Neural progenitor cell (in vitro differentiated cells): ENCODE data around the gene PODN. TPM values are rescaled to one million over a fixed set of nuclear protein-coding genes. Genes with fewer than 3 reads are reported as not detected.

Experiments
- DNase-seq: peaks from one replicate; pipeline ENCODE4 v3.0.0-alpha.2; 2016; ENCODE audit warnings: low spot score
- H2AFZ ChIP-seq: fragments of 200-600 bp; sonication (generic); replicated peaks from 2 replicates; pipeline ENCODE4 v1.6.1; 2016; ENCODE audit warnings: antibody characterized with exemption
- H3F3A ChIP-seq: fragments of 200-600 bp; sonication (generic); 2 replicates; pipeline ENCODE4 v1.6.1; 2016; ENCODE audit warnings: antibody characterized with exemption, low read depth
- H3K27ac ChIP-seq: fragments of 200-600 bp; sonication (generic); 2 replicates; pipeline ENCODE4 v1.5.1; 2016; ENCODE audit warnings: mild to moderate bottlenecking
- H3K27me3 ChIP-seq: fragments of 200-600 bp; sonication (generic); 2 replicates; pipeline ENCODE4 v1.6.1; 2016; ENCODE audit warnings: mild to moderate bottlenecking, moderate library complexity
- H3K36me3 ChIP-seq: fragments of 200-600 bp; sonication (generic); 2 replicates; pipeline ENCODE4 v1.5.1; 2016
- H3K4me1 ChIP-seq: fragments of 200-600 bp; sonication (generic); 2 replicates; pipeline ENCODE4 v1.6.1; 2016; ENCODE audit warnings: mixed run types
- H3K4me2 ChIP-seq: fragments of 200-600 bp; sonication (generic); 2 replicates; pipeline ENCODE4 v1.6.1; 2016
- H3K4me3 ChIP-seq: fragments of 200-600 bp; sonication (generic); 2 replicates; pipeline ENCODE4 v1.5.1; 2016
- H3K79me2 ChIP-seq: fragments of 200-600 bp; sonication (generic); 2 replicates; pipeline ENCODE4 v1.6.1; 2016; ENCODE audit warnings: low read depth
- H3K9ac ChIP-seq: fragments of 200-600 bp; sonication (generic); 2 replicates; pipeline ENCODE4 v1.6.1; 2016
- H3K9me3 ChIP-seq: fragments of 200-600 bp; sonication (generic); 2 replicates; pipeline ENCODE4 v1.5.1; 2016; ENCODE audit warnings: low read depth
- H4K20me1 ChIP-seq: fragments of 200-600 bp; sonication (generic); 2 replicates; pipeline ENCODE4 v1.6.1; 2016; ENCODE audit warnings: low read depth
- H3K27ac Mint-ChIP-seq: 3 replicates; pipeline ENCODE4 v1.8.0; 2021; ENCODE audit warnings: mixed read lengths
- H3K27me3 Mint-ChIP-seq: 2 replicates; pipeline ENCODE4 v1.8.0; 2022; ENCODE audit warnings: low read depth, mild to moderate bottlenecking, inconsistent platforms, moderate library complexity, mixed read lengths; ENCODE audit not compliant: insufficient read depth
- H3K36me3 Mint-ChIP-seq: 3 replicates; pipeline ENCODE4 v1.8.0; 2021; ENCODE audit warnings: mixed read lengths
- H3K4me1 Mint-ChIP-seq: 3 replicates; pipeline ENCODE4 v1.8.0; 2021; ENCODE audit warnings: mixed read lengths
- H3K4me3 Mint-ChIP-seq: 3 replicates; pipeline ENCODE4 v1.8.0; 2021; ENCODE audit warnings: mild to moderate bottlenecking, moderate library complexity, mixed read lengths
- H3K9me3 Mint-ChIP-seq: 3 replicates; pipeline ENCODE4 v1.8.0; 2020; ENCODE audit warnings: mixed read lengths
- CTCF ChIP-seq: fragments of 200-600 bp; sonication (generic); IDR thresholded peaks from 2 replicates; pipeline ENCODE4 v1.5.1; 2017; ENCODE audit warnings: antibody characterized with exemption, mild to moderate bottlenecking
- EZH2 ChIP-seq: fragments of 200-600 bp; sonication (generic); IDR thresholded peaks from 2 replicates; pipeline ENCODE4 v1.6.1; 2017; ENCODE audit warnings: antibody characterized with exemption, mild to moderate bottlenecking, moderate library complexity
- EZH2phosphoT487 ChIP-seq: fragments of 200-600 bp; sonication (generic); IDR thresholded peaks from 2 replicates; pipeline ENCODE4 v1.6.1; 2017; ENCODE audit warnings: antibody characterized with exemption
- total RNA-seq: library from RNA; depleted of rRNA; stranded (reverse); fragments of >200 nt; gene quantifications from 2 replicates; pipeline ENCODE4 v1.2.3, GENCODE V29; 2015; ENCODE audit warnings: low replicate concordance

Gene PODN
- total RNA-seq, 1 donor from 2014 or later, result not detected

GRCh38 chr1:53069265-53069662 lies 7.3 kb downstream of the PODN start:
- no peak overlapping the region for H2AFZ ChIP-seq
- peaks cover 10% of the 10 kb centered on the region for H3K4me1 ChIP-seq
- no peak overlapping the region for H3K27ac ChIP-seq
- no peak overlapping the region for H3K4me2 ChIP-seq
- Mint-ChIP-seq H3K4me3 (no peak overlapping the region), H3K36me3 (no peaks in the 10 kb centered on the region), H3K27ac (no peak overlapping the region), H3K9me3 (no peaks in the 10 kb centered on the region), H3K27me3 (peaks cover 20% of the 10 kb centered on the region), H3K4me1 (peaks cover 14% of the 10 kb centered on the region)
- H4K20me1 ChIP-seq, result no peaks in the 10 kb centered on the region
- DNase-seq, result no peak
- H3K9ac ChIP-seq, result no peak overlapping the region
- H3K4me3 ChIP-seq, result no peak overlapping the region
- peaks cover 13% of the 10 kb centered on the region for H3K27me3 ChIP-seq
- no peaks in the 10 kb centered on the region for H3K79me2 ChIP-seq
- H3K36me3 ChIP-seq, result no peaks in the 10 kb centered on the region
- TF ChIP-seq CTCF (no peak), EZH2 (no peak), EZH2phosphoT487 (no peak)
- H3K9me3 ChIP-seq, result no peaks in the 10 kb centered on the region
- no peaks in the 10 kb centered on the region for H3F3A ChIP-seq

- Mint-ChIP-seq H3K4me3 (no peak overlapping the region), H3K36me3 (no peaks in the 10 kb centered on the region), H3K27ac (no peak overlapping the region), H3K9me3 (no peaks in the 10 kb centered on the region), H3K27me3 (peaks cover 20% of the 10 kb centered on the region), H3K4me1 (peaks cover 17% of the 10 kb centered on the region)
- no peak overlapping the region for H2AFZ ChIP-seq
- no peak overlapping the region for H3K4me2 ChIP-seq
- no peaks in the 10 kb centered on the region for H3K79me2 ChIP-seq
- TF ChIP-seq EZH2phosphoT487 (no peak), CTCF (no peak), EZH2 (no peak)
- no peaks in the 10 kb centered on the region for H3K36me3 ChIP-seq
- peaks cover 7% of the 10 kb centered on the region for H3K27me3 ChIP-seq
- no peak for DNase-seq
- no peak overlapping the region for H3K9ac ChIP-seq
- H3K4me1 ChIP-seq, result peaks cover 14% of the 10 kb centered on the region
- H3K27ac ChIP-seq, result no peak overlapping the region
- H3K9me3 ChIP-seq, result no peaks in the 10 kb centered on the region
- H4K20me1 ChIP-seq, result no peaks in the 10 kb centered on the region
- no peaks in the 10 kb centered on the region for H3F3A ChIP-seq
- no peak overlapping the region for H3K4me3 ChIP-seq
These were observed 7.8 kb downstream of the PODN start for GRCh38 chr1:53069663-53070327.

DNA sequence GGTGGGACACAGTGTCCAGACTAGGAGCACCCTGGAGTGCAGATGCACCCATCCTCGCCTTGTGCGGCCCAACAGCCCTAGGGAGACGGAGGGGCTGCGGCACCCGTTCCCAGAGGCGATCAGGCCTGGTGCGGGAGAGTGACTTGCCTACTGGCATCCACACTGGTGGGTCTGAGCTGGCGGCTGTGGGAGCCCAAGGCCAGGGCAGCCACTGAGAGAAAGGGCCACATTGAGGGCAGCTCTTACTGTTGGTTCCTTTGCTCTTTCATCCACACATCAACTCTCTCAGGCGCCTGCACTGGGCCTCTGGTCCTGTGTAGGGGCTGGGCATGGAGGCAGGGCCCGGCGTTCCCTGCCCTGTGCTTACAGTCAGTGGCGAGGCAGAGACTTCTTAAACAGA lies 8.6 kb downstream of the PODN start:
- H4K20me1 ChIP-seq, result no peaks in the 10 kb centered on the region
- no peak overlapping the region for H3K4me3 Mint-ChIP-seq
- no peaks in the 10 kb centered on the region for H3K36me3 Mint-ChIP-seq
- H3K9me3 ChIP-seq, result no peaks in the 10 kb centered on the region
- no peak overlapping the region for H3K4me3 ChIP-seq
- TF ChIP-seq EZH2 (no peak), EZH2phosphoT487 (no peak), CTCF (no peak)
- no peaks in the 10 kb centered on the region for H3F3A ChIP-seq
- H3K27ac ChIP-seq, result no peak overlapping the region
- no peak overlapping the region for H3K9ac ChIP-seq
- no peaks in the 10 kb centered on the region for H3K79me2 ChIP-seq
- H3K4me2 ChIP-seq, result no peak overlapping the region
- peaks cover 22% of the 10 kb centered on the region for H3K4me1 Mint-ChIP-seq
- H3K27ac Mint-ChIP-seq, result no peak overlapping the region
- no peaks in the 10 kb centered on the region for H3K36me3 ChIP-seq
- no peak overlapping the region for H2AFZ ChIP-seq
- peaks cover 14% of the 10 kb centered on the region for H3K4me1 ChIP-seq
- H3K27me3 ChIP-seq, result no peaks in the 10 kb centered on the region
- DNase-seq, result no peak
- H3K27me3 Mint-ChIP-seq, result peaks cover 23% of the 10 kb centered on the region
- peaks cover 2% of the 10 kb centered on the region for H3K9me3 Mint-ChIP-seq
